Spleen (tissue), 7 donors: Measurements from ENCODE around the gene HSBP1.

Experiments
- POLR2A ChIP-seq, 3 donors: fragments of 450-650 bp; IDR thresholded peaks; one replicate each; pipeline ENCODE4 v1.5.1; 2017; ENCODE audit warnings: antibody characterized with exemption in 3 of 3, mild to moderate bottlenecking in 1 of 3
- TF ChIP-seq, protein P1 (sequence below), 11 experiments: fragments of 200-600 bp in 7 of 11; fragments of 450-650 bp in 4 of 11; sonication (generic) in 4 of 11; IDR thresholded peaks in 8 of 11; conservative IDR thresholded peaks in 3 of 11; 1 replicate in 7 of 11; 2 replicates in 4 of 11; pipeline versions ENCODE4 v1.4.0 to v1.8.0; 2016 to 2021; ENCODE audit warnings: antibody characterized with exemption in 11 of 11, inconsistent platforms in 4 of 11, mild to moderate bottlenecking in 1 of 11
- donor health status: DM: no; HTN: no; CAD: no; lungs with moderate emphysema.
- donor health status: DM: no; HTN: no; CAD: no.
- donor health status: DM: no; HTN: no; CAD: no.

DNA sequence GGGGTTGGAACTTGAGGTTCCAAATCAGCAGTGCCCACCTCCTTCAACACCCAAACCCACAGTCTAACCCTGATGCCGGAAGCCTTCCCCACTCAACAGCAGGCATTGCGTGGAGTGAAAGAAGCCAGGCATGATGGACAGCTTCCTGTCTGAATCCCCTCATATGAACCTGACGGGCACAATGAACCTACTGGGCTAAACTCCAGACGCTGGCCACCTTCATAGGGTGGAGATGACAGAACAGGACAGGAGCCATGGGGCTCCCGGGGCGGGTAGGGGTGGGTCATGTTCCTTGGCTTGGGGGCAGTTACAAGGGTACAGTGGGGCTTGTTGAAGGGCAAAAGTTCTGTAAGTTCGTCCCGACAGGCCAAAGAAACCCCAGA, 460 bp upstream of the HSBP1 start:
- TF ChIP-seq, protein P1, sequence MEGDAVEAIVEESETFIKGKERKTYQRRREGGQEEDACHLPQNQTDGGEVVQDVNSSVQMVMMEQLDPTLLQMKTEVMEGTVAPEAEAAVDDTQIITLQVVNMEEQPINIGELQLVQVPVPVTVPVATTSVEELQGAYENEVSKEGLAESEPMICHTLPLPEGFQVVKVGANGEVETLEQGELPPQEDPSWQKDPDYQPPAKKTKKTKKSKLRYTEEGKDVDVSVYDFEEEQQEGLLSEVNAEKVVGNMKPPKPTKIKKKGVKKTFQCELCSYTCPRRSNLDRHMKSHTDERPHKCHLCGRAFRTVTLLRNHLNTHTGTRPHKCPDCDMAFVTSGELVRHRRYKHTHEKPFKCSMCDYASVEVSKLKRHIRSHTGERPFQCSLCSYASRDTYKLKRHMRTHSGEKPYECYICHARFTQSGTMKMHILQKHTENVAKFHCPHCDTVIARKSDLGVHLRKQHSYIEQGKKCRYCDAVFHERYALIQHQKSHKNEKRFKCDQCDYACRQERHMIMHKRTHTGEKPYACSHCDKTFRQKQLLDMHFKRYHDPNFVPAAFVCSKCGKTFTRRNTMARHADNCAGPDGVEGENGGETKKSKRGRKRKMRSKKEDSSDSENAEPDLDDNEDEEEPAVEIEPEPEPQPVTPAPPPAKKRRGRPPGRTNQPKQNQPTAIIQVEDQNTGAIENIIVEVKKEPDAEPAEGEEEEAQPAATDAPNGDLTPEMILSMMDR (IDR thresholded peaks at IDR 0.05 in 8 of 11, conservative IDR thresholded peaks at IDR 0.05 in 3 of 11), result no peak
- no peak for TF ChIP-seq POLR2A (IDR thresholded peaks at IDR 0.05)
